GM13976 (cell line): Measurements from ENCODE around the gene SNX27.
"Not testable (repeated sequence)": the region's sequence is repeated elsewhere in the genome, so short reads cannot be mapped to it uniquely, and the experiment has no call there.

Source experiments
- DNase-seq: peaks from one replicate; pipeline ENCODE4 v3.0.0; 2012; ENCODE audit warnings: low spot score
- in situ Hi-C: fragments of 300-500 bp; cut with MboI; formaldehyde crosslinking; loops from one replicate; pipeline ENCODE4 v1.12.0; 2022; ENCODE audit warnings: low sequenced_read_pairs, mixed read lengths, inconsistent platforms; ENCODE audit not compliant: unreplicated experiment
- TF ChIP-seq, protein P1 (sequence below): IDR thresholded peaks from 2 replicates; pipeline ENCODE4 v1.5.1; 2012; ENCODE audit warnings: borderline replicate concordance, mild to moderate bottlenecking; ENCODE audit not compliant: insufficient read depth; ENCODE audit errors: extremely low read depth, missing control alignments, control extremely low read depth

Gene SNX27

DNA sequence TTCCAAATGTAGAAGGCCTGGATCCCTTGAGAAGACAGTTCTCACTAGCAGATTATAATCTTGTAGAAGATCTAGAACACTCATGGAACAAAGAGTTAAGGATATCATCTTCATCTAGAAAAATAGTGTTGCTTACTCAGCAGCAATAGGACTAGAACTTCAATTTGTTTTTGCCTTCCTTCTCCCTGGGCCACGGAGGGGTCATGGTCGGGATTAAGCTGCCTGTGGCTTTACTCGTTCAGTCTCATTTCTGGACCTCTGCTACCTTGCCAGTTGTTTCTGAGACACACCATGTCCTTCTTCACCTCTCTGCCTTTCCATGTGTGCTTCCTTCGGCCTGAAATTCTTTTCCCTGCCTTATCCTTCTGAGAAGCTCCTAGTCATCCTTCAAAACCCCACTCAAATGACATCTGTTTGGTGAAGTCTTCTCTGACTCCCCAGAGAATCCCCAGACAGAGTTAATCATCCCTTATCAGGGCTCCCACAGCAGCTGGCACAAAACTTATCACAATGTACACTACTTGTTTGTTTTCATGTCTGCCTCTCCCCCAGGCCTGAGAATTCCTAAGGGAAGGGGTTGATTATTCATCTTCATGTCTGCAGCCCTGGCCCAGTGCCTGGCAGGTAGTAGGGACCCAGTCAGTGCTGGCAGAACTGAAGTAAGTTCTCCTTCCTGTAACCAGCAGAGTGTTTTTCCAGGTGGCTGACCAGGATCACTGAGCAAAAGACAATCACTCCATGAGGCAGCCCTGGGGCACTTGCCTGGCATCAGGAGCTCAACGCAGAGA is 15.5 kb upstream of the SNX27 start:
- DNase-seq = no peak
- TF ChIP-seq, protein P1, sequence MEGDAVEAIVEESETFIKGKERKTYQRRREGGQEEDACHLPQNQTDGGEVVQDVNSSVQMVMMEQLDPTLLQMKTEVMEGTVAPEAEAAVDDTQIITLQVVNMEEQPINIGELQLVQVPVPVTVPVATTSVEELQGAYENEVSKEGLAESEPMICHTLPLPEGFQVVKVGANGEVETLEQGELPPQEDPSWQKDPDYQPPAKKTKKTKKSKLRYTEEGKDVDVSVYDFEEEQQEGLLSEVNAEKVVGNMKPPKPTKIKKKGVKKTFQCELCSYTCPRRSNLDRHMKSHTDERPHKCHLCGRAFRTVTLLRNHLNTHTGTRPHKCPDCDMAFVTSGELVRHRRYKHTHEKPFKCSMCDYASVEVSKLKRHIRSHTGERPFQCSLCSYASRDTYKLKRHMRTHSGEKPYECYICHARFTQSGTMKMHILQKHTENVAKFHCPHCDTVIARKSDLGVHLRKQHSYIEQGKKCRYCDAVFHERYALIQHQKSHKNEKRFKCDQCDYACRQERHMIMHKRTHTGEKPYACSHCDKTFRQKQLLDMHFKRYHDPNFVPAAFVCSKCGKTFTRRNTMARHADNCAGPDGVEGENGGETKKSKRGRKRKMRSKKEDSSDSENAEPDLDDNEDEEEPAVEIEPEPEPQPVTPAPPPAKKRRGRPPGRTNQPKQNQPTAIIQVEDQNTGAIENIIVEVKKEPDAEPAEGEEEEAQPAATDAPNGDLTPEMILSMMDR = no peak
- in situ Hi-C loops = no loop called here

DNA sequence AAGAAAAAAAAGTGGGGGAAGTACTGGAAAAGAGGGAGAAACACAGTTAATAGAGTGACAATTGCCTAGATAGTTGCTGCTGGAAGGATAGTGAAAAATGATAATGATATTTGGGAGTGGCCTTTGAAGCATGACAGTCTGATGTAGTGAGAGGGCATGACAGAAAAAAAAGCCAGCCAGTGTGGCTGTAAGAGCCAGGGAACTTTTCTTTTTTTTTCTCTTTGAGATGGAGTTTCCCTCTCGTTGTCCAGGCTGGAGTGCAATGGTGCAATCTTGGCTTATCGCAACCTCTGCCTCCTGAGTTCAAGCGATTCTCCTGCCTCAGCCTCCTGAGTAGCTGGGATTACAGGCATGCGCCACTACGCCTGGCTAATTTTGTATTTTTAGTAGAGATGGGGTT is 9.3 kb upstream of the SNX27 start:
- DNase-seq, in situ Hi-C loops: not testable (repeated sequence)

GRCh38 chr1:151604291-151604690 is 7.6 kb upstream of the SNX27 start:
- TF ChIP-seq, protein P1 = no peak
- DNase-seq = no peak
- in situ Hi-C loops = no loop called here

DNA sequence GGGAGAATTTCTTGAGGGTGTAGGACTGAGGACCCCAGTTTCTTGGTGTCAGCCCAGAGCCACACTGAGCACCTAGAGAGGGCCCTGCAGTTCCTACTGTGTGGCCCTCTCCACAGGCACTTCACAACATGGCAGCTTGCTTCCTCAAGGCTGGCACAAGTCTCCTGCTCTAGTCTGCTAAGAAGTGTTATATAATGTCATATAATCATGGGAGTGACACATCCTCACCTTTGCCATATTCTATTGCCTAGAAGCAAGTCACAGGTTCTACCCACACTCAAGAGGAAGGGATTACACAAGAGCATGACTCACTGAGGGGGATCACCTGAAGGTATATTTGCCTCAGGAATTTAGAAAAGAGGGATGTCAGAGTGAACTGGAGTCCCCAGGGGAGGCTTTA is 5.5 kb upstream of the SNX27 start:
- in situ Hi-C loops = no loop called here
- TF ChIP-seq, protein P1 = no peak

GRCh38 chr1:151606857-151607256 is 5.0 kb upstream of the SNX27 start:
- TF ChIP-seq, protein P1 = no peak
- in situ Hi-C loops = no loop called here
- no peak for DNase-seq

More for the DNA sequence above, 5.5 kb upstream of the SNX27 start:
- DNase-seq = no peak

DNA sequence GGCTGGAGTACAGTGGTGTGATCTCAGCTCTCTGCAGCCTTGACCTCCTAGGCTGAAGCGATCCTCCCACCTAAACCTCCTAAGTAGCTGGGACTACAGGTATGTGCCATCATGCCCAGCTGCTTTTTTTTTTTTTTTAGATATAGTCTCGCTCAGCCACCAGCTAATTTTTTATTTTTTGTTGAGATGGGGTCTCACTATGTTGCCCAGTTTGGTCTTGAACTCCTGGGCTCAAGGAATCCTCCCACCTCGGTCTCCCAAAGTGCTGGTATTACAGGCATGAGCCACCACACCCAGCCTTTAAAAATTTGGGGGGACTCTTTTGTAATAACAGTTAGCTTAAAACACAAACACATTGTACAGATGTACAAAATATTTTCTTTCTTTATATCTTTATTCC is 1.7 kb upstream of the SNX27 start:
- DNase-seq = no peak
- in situ Hi-C loops = no loop called here
- TF ChIP-seq, protein P1 = no peak

DNA sequence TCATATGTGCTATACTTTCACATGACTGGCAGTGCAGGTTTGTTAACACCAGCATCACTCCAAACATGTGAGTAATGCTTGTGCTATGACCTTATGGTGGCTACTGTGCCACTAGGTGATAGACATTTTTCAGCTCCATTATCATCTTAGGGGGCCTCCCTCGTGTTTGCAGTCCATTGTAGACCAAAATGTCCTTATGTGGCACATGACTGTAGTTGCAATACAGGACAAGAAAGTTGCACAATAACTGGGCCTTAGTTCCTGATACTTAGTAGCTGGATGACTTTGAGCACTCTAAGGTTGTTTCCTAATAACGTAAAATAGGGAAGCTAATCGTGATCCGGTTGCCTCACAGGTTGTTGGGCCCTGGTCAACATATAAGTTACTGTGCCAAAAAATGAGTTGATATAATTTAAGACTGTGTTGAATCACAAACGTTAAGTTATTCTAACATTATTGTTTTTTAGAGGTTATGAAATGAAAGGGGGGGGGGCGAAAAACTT is 511 bp upstream of the SNX27 start:
- in situ Hi-C loops = no loop called here
- TF ChIP-seq, protein P1 = no peak
- no peak for DNase-seq
